ENCODE data around the gene ATG101. TPM values are rescaled to one million over a fixed set of nuclear protein-coding genes. Genes with fewer than 3 reads are reported as not detected.

Gene ATG101
- total and polyA plus RNA-seq, 4 donors = 12.9 to 31.8 (median 29.4) TPM

DNA sequence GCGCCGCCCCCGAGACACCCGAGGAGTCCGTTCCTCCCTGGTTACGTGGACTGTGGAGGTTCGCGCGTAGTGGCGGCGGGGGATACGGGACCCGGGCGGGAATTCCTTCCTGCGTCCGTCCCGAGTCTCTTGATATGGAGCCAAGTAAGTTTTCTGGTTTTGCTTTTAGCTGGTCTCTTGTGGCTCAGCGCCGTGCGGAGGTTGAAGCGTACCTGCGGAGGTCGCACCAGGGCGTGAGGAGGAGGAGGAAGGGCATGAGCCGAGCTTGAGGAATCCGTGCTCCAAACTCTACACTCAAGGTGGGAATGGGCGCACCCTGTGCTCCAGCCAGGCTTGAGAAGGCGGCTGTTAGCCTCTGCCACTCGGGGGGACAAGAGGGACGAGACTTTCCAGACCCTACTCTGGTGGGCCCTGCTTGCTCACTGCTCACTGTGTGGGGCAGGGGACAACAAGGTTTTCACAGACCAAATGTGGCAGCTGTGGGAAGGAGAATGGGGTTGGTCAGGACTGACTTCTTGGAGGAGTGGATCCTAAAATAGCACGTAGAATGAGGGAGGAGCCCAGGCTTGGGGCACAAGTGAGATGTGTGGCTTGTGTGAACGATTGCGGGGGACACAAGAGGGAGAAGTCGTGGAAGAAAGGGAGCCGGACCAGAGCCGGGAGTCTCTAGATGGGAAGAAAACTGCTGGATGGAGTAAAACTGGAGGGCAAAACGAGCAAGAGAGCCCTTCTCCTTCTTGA, 577 bp downstream of the ATG101 start (continued):
- no peak for TF ChIP-seq HNF4A (conservative IDR thresholded peaks at IDR 0.05)
- no peak for TF ChIP-seq RXRA (IDR thresholded peaks at IDR 0.05)
- TF ChIP-seq YY1 (IDR thresholded peaks at IDR 0.05) = no peak
- no peak for TF ChIP-seq JUND (IDR thresholded peaks at IDR 0.05)
- TF ChIP-seq NR2F2 (IDR thresholded peaks at IDR 0.05) = no peak
- TF ChIP-seq SP1 (IDR thresholded peaks at IDR 0.05) = no peak
- no peak for TF ChIP-seq EGR1 (IDR thresholded peaks at IDR 0.05; ENCODE audit: low read depth in 2 of 2)
- no peak for TF ChIP-seq FOXA2 (IDR thresholded peaks at IDR 0.05)

DNA sequence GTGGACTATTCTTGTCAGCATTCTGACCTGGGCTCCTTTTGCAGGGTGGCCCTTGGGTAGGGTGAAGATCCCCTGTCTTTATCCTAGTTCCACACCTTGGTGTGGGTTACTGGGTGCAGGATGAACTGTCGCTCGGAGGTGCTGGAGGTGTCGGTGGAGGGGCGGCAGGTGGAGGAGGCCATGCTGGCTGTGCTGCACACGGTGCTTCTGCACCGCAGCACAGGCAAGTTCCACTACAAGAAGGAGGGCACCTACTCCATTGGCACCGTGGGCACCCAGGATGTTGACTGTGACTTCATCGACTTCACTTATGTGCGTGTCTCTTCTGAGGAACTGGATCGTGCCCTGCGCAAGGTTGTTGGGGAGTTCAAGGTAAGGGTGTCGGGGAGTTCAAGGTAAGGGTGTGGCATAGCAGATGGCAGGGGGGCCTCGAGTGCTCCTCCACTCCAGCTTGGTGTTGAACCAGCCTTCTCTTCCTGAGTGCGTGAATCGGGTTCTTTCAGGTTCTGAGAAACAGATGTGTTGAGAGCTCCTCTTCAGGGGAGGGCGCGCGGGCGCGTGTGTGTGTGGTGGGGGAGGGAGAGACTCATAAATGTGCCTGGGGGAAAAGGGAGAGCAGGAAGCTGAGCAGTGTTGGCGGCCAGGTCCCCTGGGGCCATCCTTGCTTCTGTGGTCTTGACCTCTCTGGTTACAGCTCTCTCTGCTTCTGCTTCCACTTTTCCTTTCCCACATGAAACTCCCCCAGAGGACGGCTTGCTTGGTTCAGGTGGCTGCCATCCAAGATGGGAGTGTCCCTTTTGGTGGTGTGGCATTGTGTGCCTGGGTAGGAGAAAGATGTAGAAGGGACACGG, 4.0 kb downstream of the ATG101 start:
- Histone ChIP-seq H3K4me1 (ENCODE audit: control insufficient read depth in 4 of 4, insufficient read depth in 4 of 4, low read length in 3 of 4) (peaks cover 4 to 41% (median 28%) of the 10 kb centered on the region in 4 donors), H3K36me3 (ENCODE audit: control insufficient read depth in 4 of 4, insufficient read depth in 3 of 4, low read depth in 1 of 4, low read length in 3 of 4) (peaks cover 5 to 46% (median 26%) of the 10 kb centered on the region in 4 donors), H3K4me3 (ENCODE audit: low read depth in 1 of 3, low read length in 3 of 3) (no peak overlapping the region), H3K27ac (ENCODE audit: low read depth in 1 of 2, low read length in 2 of 2) (no peak overlapping the region), H3K27me3 (ENCODE audit: control insufficient read depth in 4 of 4, insufficient read depth in 4 of 4, low read length in 3 of 4) (no peaks in the 10 kb centered on the region), H3K9me3 (ENCODE audit: control insufficient read depth in 4 of 4, low read length in 3 of 4) (no peaks in the 10 kb centered on the region), H3K9ac (ENCODE audit: low read depth in 1 of 2, low read length in 2 of 2) (no peak overlapping the region)
- 85% methylated on average over 23 of the region's 23 CpGs for WGBS
- no peak for TF ChIP-seq FOXA2 (IDR thresholded peaks at IDR 0.05)
- TF ChIP-seq, protein P1, sequence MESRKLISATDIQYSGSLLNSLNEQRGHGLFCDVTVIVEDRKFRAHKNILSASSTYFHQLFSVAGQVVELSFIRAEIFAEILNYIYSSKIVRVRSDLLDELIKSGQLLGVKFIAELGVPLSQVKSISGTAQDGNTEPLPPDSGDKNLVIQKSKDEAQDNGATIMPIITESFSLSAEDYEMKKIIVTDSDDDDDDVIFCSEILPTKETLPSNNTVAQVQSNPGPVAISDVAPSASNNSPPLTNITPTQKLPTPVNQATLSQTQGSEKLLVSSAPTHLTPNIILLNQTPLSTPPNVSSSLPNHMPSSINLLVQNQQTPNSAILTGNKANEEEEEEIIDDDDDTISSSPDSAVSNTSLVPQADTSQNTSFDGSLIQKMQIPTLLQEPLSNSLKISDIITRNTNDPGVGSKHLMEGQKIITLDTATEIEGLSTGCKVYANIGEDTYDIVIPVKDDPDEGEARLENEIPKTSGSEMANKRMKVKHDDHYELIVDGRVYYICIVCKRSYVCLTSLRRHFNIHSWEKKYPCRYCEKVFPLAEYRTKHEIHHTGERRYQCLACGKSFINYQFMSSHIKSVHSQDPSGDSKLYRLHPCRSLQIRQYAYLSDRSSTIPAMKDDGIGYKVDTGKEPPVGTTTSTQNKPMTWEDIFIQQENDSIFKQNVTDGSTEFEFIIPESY (IDR thresholded peaks at IDR 0.05) = no peak
- no peak for TF ChIP-seq JUND (IDR thresholded peaks at IDR 0.05)
- TF ChIP-seq TAF1 (conservative IDR thresholded peaks at IDR 0.05) = no peak
- no peak for TF ChIP-seq SP1 (IDR thresholded peaks at IDR 0.05)
- no peak for TF ChIP-seq RAD21 (IDR thresholded peaks at IDR 0.05)
- TF ChIP-seq EGR1 (IDR thresholded peaks at IDR 0.05; ENCODE audit: low read depth in 2 of 2) = no peak
- no peak for TF ChIP-seq FOXA1 (IDR thresholded peaks at IDR 0.05)
- no peak for TF ChIP-seq HNF4A (conservative IDR thresholded peaks at IDR 0.05)
- TF ChIP-seq, protein P2, sequence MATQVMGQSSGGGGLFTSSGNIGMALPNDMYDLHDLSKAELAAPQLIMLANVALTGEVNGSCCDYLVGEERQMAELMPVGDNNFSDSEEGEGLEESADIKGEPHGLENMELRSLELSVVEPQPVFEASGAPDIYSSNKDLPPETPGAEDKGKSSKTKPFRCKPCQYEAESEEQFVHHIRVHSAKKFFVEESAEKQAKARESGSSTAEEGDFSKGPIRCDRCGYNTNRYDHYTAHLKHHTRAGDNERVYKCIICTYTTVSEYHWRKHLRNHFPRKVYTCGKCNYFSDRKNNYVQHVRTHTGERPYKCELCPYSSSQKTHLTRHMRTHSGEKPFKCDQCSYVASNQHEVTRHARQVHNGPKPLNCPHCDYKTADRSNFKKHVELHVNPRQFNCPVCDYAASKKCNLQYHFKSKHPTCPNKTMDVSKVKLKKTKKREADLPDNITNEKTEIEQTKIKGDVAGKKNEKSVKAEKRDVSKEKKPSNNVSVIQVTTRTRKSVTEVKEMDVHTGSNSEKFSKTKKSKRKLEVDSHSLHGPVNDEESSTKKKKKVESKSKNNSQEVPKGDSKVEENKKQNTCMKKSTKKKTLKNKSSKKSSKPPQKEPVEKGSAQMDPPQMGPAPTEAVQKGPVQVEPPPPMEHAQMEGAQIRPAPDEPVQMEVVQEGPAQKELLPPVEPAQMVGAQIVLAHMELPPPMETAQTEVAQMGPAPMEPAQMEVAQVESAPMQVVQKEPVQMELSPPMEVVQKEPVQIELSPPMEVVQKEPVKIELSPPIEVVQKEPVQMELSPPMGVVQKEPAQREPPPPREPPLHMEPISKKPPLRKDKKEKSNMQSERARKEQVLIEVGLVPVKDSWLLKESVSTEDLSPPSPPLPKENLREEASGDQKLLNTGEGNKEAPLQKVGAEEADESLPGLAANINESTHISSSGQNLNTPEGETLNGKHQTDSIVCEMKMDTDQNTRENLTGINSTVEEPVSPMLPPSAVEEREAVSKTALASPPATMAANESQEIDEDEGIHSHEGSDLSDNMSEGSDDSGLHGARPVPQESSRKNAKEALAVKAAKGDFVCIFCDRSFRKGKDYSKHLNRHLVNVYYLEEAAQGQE (IDR thresholded peaks at IDR 0.05) = no peak
- no peak for DNase-seq (ENCODE audit: low spot score)

Data from liver (tissue), 9 donors.